Right lobe of liver (tissue), 4 donors: Measurements from ENCODE around the gene SPOCK1.

Experiments used
- POLR2A ChIP-seq: fragments of 450-650 bp; IDR thresholded peaks from one replicate; pipeline ENCODE4 v1.6.1; 2017; ENCODE audit warnings: antibody characterized with exemption, mild to moderate bottlenecking
- TF ChIP-seq, protein P1 (sequence below), 4 donors: fragments of 200-600 bp in 3 of 4; fragments of 450-650 bp in 1 of 4; IDR thresholded peaks; one replicate each; pipeline versions ENCODE4 v1.5.1 to v1.8.0; 2016 to 2022; ENCODE audit warnings: antibody characterized with exemption in 4 of 4, mild to moderate bottlenecking in 2 of 4
- donor health status: DM: no; HTN: no; CAD: no.
- donor health status: DM: no; HTN: no; CAD: no.
- donor health status: DM: no; HTN: yes; CAD: no.

DNA sequence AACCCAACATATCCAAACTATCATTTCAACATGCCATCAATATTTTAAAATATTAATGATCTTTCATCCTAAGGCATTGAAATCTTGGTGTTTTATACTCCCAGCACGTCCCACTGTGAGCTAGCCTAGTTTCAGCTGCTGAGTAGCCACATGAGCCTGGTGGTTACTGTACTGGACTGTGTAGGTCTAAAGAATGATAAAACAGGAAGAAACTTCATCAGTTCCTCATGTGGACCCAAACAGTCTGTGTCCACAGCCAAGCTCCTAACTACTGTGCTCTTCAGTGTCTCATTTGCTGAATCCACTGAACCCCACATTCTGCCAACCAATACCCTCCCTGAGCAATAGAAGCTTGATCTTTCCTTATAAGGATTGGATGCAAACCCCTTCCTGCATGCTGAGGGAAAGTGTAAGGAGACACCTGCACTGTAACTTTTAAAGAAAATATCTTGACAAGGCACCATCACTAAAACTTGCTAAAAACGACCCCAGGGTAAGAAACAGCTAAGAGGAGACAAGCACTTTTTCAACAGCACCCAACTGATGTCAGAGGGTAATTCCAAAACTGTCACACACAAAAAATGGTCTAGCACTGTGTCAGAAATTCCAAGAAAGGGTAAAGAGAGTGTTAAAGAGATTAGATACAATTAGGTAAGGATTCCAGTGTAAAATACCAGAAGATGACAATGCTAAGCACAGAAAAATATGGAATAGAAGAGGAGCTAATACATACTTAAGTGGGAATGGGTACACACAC lies 126.9 kb downstream of the SPOCK1 start:
- TF ChIP-seq, protein P1, sequence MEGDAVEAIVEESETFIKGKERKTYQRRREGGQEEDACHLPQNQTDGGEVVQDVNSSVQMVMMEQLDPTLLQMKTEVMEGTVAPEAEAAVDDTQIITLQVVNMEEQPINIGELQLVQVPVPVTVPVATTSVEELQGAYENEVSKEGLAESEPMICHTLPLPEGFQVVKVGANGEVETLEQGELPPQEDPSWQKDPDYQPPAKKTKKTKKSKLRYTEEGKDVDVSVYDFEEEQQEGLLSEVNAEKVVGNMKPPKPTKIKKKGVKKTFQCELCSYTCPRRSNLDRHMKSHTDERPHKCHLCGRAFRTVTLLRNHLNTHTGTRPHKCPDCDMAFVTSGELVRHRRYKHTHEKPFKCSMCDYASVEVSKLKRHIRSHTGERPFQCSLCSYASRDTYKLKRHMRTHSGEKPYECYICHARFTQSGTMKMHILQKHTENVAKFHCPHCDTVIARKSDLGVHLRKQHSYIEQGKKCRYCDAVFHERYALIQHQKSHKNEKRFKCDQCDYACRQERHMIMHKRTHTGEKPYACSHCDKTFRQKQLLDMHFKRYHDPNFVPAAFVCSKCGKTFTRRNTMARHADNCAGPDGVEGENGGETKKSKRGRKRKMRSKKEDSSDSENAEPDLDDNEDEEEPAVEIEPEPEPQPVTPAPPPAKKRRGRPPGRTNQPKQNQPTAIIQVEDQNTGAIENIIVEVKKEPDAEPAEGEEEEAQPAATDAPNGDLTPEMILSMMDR (IDR thresholded peaks at IDR 0.05), result no peak
- TF ChIP-seq POLR2A, result no peak
